Spleen (tissue), 11 donors: ENCODE results near the gene BMPR1A. TPM values are rescaled to one million over a fixed set of nuclear protein-coding genes. Genes with fewer than 3 reads are reported as not detected.
"Not testable (repeated sequence)": the region's sequence is repeated elsewhere in the genome, so short reads cannot be mapped to it uniquely, and the experiment has no call there.

Experiments used
- DNase-seq: peaks from one replicate; pipeline ENCODE4 v3.0.0-alpha.2; 2020
- H3K27ac ChIP-seq, 8 donors: fragments of 200-600 bp; sonication (generic) in 7 of 8; 1 replicate in 4 of 8; 2 replicates in 4 of 8; pipeline versions ENCODE4 v1.5.0 to v1.8.0; 2016 to 2021; ENCODE audit warnings: inconsistent platforms in 4 of 8, mild to moderate bottlenecking in 4 of 8, moderate library complexity in 1 of 8
- H3K27me3 ChIP-seq, 7 donors: fragments of 200-600 bp; sonication (generic) in 6 of 7; replicated peaks in 1 of 7; 1 replicate in 4 of 7; 2 replicates in 3 of 7; pipeline versions ENCODE4 v1.5.0 to v1.8.0; 2016 to 2021; ENCODE audit warnings: inconsistent platforms in 3 of 7, mild to moderate bottlenecking in 1 of 7
- H3K36me3 ChIP-seq, 6 donors: fragments of 200-600 bp; sonication (generic) in 5 of 6; 1 replicate in 4 of 6; 2 replicates in 2 of 6; pipeline versions ENCODE4 v1.5.0 to v1.8.0; 2016 to 2021; ENCODE audit warnings: inconsistent platforms in 2 of 6
- H3K4me1 ChIP-seq, 6 donors: fragments of 200-600 bp; sonication (generic) in 5 of 6; 1 replicate in 3 of 6; 2 replicates in 3 of 6; pipeline versions ENCODE4 v1.5.0 to v1.8.0; 2016 to 2021; ENCODE audit warnings: inconsistent platforms in 3 of 6
- H3K4me3 ChIP-seq, 8 donors: fragments of 200-600 bp; sonication (generic) in 7 of 8; 1 replicate in 4 of 8; 2 replicates in 4 of 8; pipeline versions ENCODE4 v1.5.0 to v1.8.0; 2016 to 2021; ENCODE audit warnings: inconsistent platforms in 4 of 8, mild to moderate bottlenecking in 4 of 8, moderate library complexity in 2 of 8
- H3K9me3 ChIP-seq, 8 donors: fragments of 200-600 bp; sonication (generic) in 7 of 8; 1 replicate in 4 of 8; 2 replicates in 4 of 8; pipeline versions ENCODE4 v1.5.0 to v1.8.0; 2016 to 2021; ENCODE audit warnings: inconsistent platforms in 4 of 8
- POLR2A ChIP-seq, 3 donors: fragments of 450-650 bp; IDR thresholded peaks; one replicate each; pipeline ENCODE4 v1.5.1; 2017; ENCODE audit warnings: antibody characterized with exemption in 3 of 3, mild to moderate bottlenecking in 1 of 3
- POLR2AphosphoS5 ChIP-seq, 3 donors: sonication (generic); formaldehyde crosslinking; IDR thresholded peaks; one replicate each; pipeline ENCODE4 v1.5.1; 2017; ENCODE audit warnings: antibody characterized with exemption in 3 of 3
- WGBS, 5 donors: extraction: QIAGEN DNeasy Blood & Tissue Kit in 3 of 5; methylation state at CpG; one replicate each; pipeline versions ENCODE4 v1.1.5 to v1.1.7; 2013 to 2018; 5-methylcytosine and 5-hydroxymethylcytosine counted together
- intact Hi-C: fragments of 100-400 bp; cut with DNase I; formaldehyde crosslinking; loops from one replicate; pipeline ENCODE4 v1.15.0; 2023; ENCODE audit warnings: low total_unique reads
- polyA plus RNA-seq, 3 donors: library from polyadenylated mRNA; stranded (reverse); fragments of 200-250 nt; gene quantifications; one replicate each; pipeline ENCODE4 v1.2.1, GENCODE V29; 2013
- total RNA-seq, 7 donors: library from RNA; depleted of rRNA in 3 of 7; stranded (reverse); fragments of >200 nt in 3 of 7; fragmentation: NEBNext Ultra II Directional in 4 of 7; extraction: Animal tissue kit (Norgen Biotek cat#: 25700) in 4 of 7; gene quantifications; one replicate each; pipeline versions ENCODE4 v1.1.0 to v1.2.1, GENCODE V29; 2016 to 2021
- TF ChIP-seq, protein P1 (sequence below), 11 experiments: fragments of 200-600 bp in 7 of 11; fragments of 450-650 bp in 4 of 11; sonication (generic) in 4 of 11; IDR thresholded peaks in 8 of 11; conservative IDR thresholded peaks in 3 of 11; 1 replicate in 7 of 11; 2 replicates in 4 of 11; pipeline versions ENCODE4 v1.4.0 to v1.8.0; 2016 to 2021; ENCODE audit warnings: antibody characterized with exemption in 11 of 11, inconsistent platforms in 4 of 11, mild to moderate bottlenecking in 1 of 11
- donor health status: healthy with polysubstance abuse.
- donor health status: DM: no; HTN: no; CAD: no; lungs with moderate emphysema.
- donor health status: DM: no; HTN: no; CAD: no.
- donor health status: Bipolar disorder and iron deficiency.
- donor health status: healthy.
- donor health status: DM: no; HTN: no; CAD: no.
- donor health status: DM: yes; HTN: yes; CAD: no.

Gene BMPR1A
- total and polyA plus RNA-seq, 10 donors = 1.3 to 17.9 (median 10.2) TPM

DNA sequence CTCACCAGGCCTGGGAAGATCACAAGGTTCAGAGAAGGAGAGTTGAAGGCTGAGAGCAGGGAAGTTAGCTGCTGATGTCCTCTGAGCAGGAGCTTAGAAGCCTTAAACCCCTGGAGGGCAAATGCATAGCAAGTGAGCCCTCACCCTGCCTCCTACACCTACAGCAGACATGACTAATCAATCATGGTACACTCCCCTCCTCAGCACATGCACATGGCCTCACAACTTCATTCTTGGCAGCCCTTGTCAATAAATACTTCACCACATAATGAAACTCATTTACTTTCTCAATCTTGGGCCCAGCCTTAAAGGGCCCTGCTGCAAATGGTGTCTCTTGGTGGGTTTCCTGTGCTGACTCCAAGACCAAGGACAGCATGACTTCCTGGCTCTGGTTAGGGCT, 188.1 kb downstream of the BMPR1A start:
- intact Hi-C loops = no loop called here
- peaks cover 0 to 8% (median 0%) of the 10 kb centered on the region in 7 donors for H3K27me3 ChIP-seq
- TF ChIP-seq, protein P1, sequence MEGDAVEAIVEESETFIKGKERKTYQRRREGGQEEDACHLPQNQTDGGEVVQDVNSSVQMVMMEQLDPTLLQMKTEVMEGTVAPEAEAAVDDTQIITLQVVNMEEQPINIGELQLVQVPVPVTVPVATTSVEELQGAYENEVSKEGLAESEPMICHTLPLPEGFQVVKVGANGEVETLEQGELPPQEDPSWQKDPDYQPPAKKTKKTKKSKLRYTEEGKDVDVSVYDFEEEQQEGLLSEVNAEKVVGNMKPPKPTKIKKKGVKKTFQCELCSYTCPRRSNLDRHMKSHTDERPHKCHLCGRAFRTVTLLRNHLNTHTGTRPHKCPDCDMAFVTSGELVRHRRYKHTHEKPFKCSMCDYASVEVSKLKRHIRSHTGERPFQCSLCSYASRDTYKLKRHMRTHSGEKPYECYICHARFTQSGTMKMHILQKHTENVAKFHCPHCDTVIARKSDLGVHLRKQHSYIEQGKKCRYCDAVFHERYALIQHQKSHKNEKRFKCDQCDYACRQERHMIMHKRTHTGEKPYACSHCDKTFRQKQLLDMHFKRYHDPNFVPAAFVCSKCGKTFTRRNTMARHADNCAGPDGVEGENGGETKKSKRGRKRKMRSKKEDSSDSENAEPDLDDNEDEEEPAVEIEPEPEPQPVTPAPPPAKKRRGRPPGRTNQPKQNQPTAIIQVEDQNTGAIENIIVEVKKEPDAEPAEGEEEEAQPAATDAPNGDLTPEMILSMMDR (IDR thresholded peaks at IDR 0.05 in 8 of 11, conservative IDR thresholded peaks at IDR 0.05 in 3 of 11) = no peak
- no peaks in the 10 kb centered on the region for H3K9me3 ChIP-seq
- H3K36me3 ChIP-seq = peaks cover 0 to 26% (median 0%) of the 10 kb centered on the region in 6 donors
- peaks cover 4 to 84% (median 47%) of the 10 kb centered on the region in 6 donors for H3K4me1 ChIP-seq
- H3K4me3 ChIP-seq = no peak overlapping the region
- no peak for DNase-seq
- peak overlapping the region in 5 of 8 donors; percentile 50 to 72 (median 68) for H3K27ac ChIP-seq

DNA sequence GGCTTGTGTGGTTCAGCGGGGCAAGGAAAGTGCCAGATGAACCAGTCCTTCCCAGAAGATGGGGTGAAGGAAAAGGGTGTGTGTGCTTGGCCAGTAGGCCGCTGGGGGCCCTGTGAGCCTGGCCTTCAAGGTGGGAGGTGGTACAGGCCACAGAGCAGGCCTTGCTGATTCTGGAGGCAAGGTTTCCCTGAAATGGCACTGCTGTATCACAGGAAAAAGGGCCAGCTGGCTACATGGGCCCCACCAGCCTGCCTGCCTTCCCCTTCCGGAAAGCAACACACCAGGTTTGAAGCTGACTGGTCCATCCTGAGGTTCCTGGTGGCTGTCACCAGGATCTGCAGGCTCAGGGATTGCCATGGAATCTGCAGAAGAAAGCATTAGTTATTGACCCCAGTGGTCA, 188.5 kb downstream of the BMPR1A start:
- peaks cover 0 to 26% (median 0%) of the 10 kb centered on the region in 6 donors for H3K36me3 ChIP-seq
- intact Hi-C loops = no loop called here
- peaks cover 0 to 8% (median 0%) of the 10 kb centered on the region in 7 donors for H3K27me3 ChIP-seq
- H3K4me3 ChIP-seq = no peak overlapping the region
- no peak for DNase-seq
- no peaks in the 10 kb centered on the region for H3K9me3 ChIP-seq
- H3K27ac ChIP-seq = peak overlapping the region in 5 of 8 donors; percentile 50 to 72 (median 68)
- TF ChIP-seq POLR2AphosphoS5 (IDR thresholded peaks at IDR 0.05) (no peak), POLR2A (IDR thresholded peaks at IDR 0.05) (no peak)
- TF ChIP-seq, protein P1 (IDR thresholded peaks at IDR 0.05 in 8 of 11, conservative IDR thresholded peaks at IDR 0.05 in 3 of 11) = no peak
- peaks cover 4 to 80% (median 47%) of the 10 kb centered on the region in 6 donors for H3K4me1 ChIP-seq
- 71 to 89% (median 84%) methylated on average over 2 to 3 of the region's 3 CpGs for WGBS, 5 donors

DNA sequence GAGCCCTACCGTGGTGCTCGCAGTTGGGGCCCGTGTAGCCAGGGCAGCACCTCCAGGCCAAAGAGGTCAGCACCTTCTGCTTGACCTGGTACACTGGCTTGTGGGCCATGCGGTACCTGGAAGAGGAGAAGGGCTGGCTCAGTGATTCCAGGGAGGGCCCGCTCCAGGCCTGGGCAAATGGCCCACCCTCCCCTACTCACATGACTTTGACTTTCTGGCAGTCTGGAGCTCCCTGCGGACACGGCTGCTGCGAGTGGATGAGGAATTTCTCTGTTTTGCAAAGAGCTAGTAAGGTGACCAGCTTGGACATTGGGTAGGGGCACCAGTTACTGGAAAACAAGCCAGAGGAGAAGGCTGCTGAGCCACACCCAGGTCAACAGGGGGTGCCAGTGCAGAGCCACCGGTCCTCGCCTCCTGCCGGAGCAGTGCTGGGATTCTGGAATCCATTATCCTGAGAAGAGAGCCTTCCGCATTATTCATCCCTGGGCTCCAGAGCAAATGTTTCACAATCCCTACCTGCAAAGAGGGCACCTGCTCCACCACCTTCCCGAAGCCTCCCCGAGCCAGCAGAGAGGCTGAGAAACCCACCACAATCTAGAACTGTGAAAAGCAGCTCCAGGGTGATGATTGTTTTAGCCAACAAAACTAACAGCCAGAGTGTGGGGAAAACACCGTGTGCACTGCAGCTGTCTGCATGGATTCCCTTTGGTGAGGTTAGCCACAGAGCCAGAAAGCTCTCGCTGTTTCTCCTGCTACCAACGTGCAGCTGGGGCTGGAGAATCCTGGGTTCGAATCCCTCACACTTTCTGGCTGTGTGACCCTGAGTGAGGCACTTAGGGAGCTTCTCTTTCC, 189.2 kb downstream of the BMPR1A start:
- 73 to 82% (median 75%) methylated on average over 14 to 18 of the region's 18 CpGs for WGBS, 5 donors
- intact Hi-C loops = no loop called here
- H3K9me3 ChIP-seq = no peaks in the 10 kb centered on the region
- peaks cover 3 to 73% (median 48%) of the 10 kb centered on the region in 6 donors for H3K4me1 ChIP-seq
- TF ChIP-seq POLR2AphosphoS5 (IDR thresholded peaks at IDR 0.05) (peak in 1 of 3 donors; percentile 35), POLR2A (IDR thresholded peaks at IDR 0.05) (no peak)
- peaks cover 0 to 26% (median 0%) of the 10 kb centered on the region in 6 donors for H3K36me3 ChIP-seq
- peaks cover 0 to 8% (median 0%) of the 10 kb centered on the region in 7 donors for H3K27me3 ChIP-seq
- no peak overlapping the region for H3K4me3 ChIP-seq
- H3K27ac ChIP-seq = peak overlapping the region in 6 of 8 donors; percentile 7 to 72 (median 68)
- no peak for DNase-seq

DNA sequence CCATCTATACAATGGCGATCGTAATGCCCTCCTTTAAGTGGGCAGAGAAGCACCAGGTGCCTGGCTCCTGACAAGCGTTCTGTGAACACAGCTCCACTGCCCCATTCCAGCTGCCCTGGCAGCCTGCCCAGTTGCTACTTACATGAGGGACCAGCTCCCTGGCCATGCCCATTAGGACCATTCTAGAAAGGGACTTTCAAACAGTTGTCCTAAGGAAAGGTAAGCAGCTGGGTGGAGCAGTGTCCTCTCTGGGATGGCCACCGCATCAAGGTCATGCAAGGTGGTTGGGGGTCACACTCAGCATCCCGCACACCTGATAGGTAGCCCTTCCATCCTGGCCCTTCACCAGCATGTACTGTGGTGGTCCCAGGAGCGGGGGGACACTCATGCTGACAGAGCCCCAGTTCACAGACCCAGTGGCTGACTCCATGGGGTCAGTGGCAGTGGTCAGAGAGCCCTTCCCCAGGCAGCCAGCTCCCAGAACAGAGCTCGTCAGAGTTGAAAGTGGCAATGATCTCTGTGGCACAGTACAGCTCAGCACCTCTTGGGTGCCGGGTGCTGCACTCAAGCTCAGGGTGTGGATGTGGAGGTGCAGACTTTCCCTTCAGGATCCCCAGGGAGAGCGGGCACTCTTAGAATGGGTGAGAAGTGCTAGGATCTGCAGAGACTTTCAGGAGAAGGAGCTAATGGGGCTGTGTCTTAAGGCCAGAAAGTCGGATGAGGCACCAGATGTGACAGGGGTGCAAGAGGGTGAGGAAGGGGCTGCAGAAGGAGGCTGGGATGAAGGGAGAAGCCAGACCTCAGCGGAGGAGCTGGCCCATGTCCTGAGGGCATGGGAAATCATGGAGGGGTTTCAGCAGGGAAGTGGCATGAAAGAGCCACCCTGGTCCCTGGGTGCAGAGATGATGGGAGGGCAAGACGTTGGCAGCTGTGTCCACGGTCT, 190.1 kb downstream of the BMPR1A start:
- peaks cover 0 to 3% (median under 1%) of the 10 kb centered on the region in 8 donors for H3K9me3 ChIP-seq
- peaks cover 0 to 8% (median 0%) of the 10 kb centered on the region in 7 donors for H3K27me3 ChIP-seq
- 77 to 88% (median 82%) methylated on average over 8 to 13 of the region's 13 CpGs for WGBS, 5 donors
- peak overlapping the region in 5 of 8 donors; percentile 50 to 72 (median 68) for H3K27ac ChIP-seq
- H3K4me3 ChIP-seq = no peak overlapping the region
- DNase-seq = no peak
- peaks cover 0 to 26% (median 0%) of the 10 kb centered on the region in 6 donors for H3K36me3 ChIP-seq
- H3K4me1 ChIP-seq = peaks cover 0 to 64% (median 42%) of the 10 kb centered on the region in 6 donors
- intact Hi-C loops = no loop called here
- TF ChIP-seq POLR2A (IDR thresholded peaks at IDR 0.05) (no peak), POLR2AphosphoS5 (IDR thresholded peaks at IDR 0.05) (peak in 1 of 3 donors; percentile 11)
- TF ChIP-seq, protein P1 (IDR thresholded peaks at IDR 0.05 in 8 of 11, conservative IDR thresholded peaks at IDR 0.05 in 3 of 11) = no peak

DNA sequence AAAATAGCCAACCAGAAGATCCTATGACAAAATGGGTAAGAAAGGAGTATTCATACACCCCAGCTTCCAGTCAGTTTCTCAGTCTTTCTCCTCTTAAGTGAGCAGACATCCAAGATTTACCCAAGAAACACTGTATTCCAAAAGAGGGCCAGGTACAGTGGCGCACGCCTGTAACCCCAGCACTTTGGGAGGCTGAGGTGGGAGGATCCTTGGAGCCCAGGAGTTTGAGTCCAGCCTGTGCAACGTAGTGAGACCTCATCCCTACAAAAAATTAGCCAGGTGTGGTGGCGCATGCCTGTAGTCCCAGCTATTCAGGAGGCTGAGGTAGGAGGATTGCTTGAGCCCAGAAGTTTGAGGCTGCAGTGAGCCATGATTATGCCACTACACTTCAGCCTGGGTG, 191.4 kb downstream of the BMPR1A start:
- Histone ChIP-seq H3K9me3 (peaks cover 0 to 17% (median 14%) of the 10 kb centered on the region in 8 donors), H3K27ac (peak overlapping the region in 1 of 8 donors; percentile 27)
- intact Hi-C loops = not testable (repeated sequence)

More for the DNA sequence above, 191.4 kb downstream of the BMPR1A start:
- Histone ChIP-seq H3K4me1 (peaks cover 0 to 58% (median 37%) of the 10 kb centered on the region in 6 donors), H3K36me3 (peaks cover 0 to 16% (median 0%) of the 10 kb centered on the region in 6 donors)
- DNase-seq, H3K4me3 ChIP-seq, H3K27me3 ChIP-seq: not testable (repeated sequence)
- WGBS, 5 donors = 88 to 95% (median 88%) methylated on average over 4 of the region's 4 CpGs
